Measurements from ENCODE around the gene IRF4. TPM values are rescaled to one million over a fixed set of nuclear protein-coding genes. Genes with fewer than 3 reads are reported as not detected.

Gene IRF4
- total RNA-seq, 4 donors from 2014 or later, result 0.89 to 7.4 (median 3.2) TPM

GRCh38 chr6:451847-452246 lies 60.3 kb downstream of the IRF4 start:
- no peak for ATAC-seq
- Histone ChIP-seq H3K27me3 (peaks cover 57% of the 10 kb centered on the region), H3K27ac (no peak overlapping the region), H3K4me3 (no peak overlapping the region), H3K9me3 (peaks cover 0 to 9% (median 0%) of the 10 kb centered on the region in 3 donors), H3K36me3 (no peaks in the 10 kb centered on the region), H3K4me1 (peaks cover 0 to 8% (median 0%) of the 10 kb centered on the region in 3 donors)
- 93 to 98% methylated on average over 4 to 7 of the region's 8 CpGs for WGBS, 2 donors (ENCODE audit: low coverage in 1 of 2)
- TF ChIP-seq POLR2A (IDR thresholded peaks at IDR 0.05) (no peak), EP300 (IDR thresholded peaks at IDR 0.05) (no peak), POLR2AphosphoS5 (IDR thresholded peaks at IDR 0.05) (no peak), CTCF (IDR thresholded peaks at IDR 0.05) (no peak)

GRCh38 chr6:452301-453067 lies 60.9 kb downstream of the IRF4 start:
- H3K27ac ChIP-seq, result no peak overlapping the region
- peaks cover 0 to 8% (median 0%) of the 10 kb centered on the region in 3 donors for H3K4me1 ChIP-seq
- peaks cover 50% of the 10 kb centered on the region for H3K27me3 ChIP-seq
- H3K4me3 ChIP-seq, result no peak overlapping the region
- no peaks in the 10 kb centered on the region for H3K36me3 ChIP-seq
- peak; percentile 42 for ATAC-seq
- WGBS, 2 donors (ENCODE audit: low coverage in 1 of 2), result 56 to 77% methylated on average over 3 to 6 of the region's 9 CpGs
- TF ChIP-seq POLR2AphosphoS5 (IDR thresholded peaks at IDR 0.05), result no peak
- no peak for TF ChIP-seq EP300 (IDR thresholded peaks at IDR 0.05)
- TF ChIP-seq CTCF (IDR thresholded peaks at IDR 0.05), result no peak
- no peak for TF ChIP-seq POLR2A (IDR thresholded peaks at IDR 0.05)
- H3K9me3 ChIP-seq, result peaks cover 0 to 9% (median 0%) of the 10 kb centered on the region in 3 donors

GRCh38 chr6:453152-453551 lies 61.6 kb downstream of the IRF4 start:
- Histone ChIP-seq H3K4me1 (peaks cover 0 to 8% (median 0%) of the 10 kb centered on the region in 3 donors), H3K27me3 (peaks cover 50% of the 10 kb centered on the region), H3K27ac (no peak overlapping the region), H3K9me3 (peaks cover 0 to 9% (median 0%) of the 10 kb centered on the region in 3 donors), H3K4me3 (no peak overlapping the region), H3K36me3 (no peaks in the 10 kb centered on the region)
- TF ChIP-seq POLR2AphosphoS5 (IDR thresholded peaks at IDR 0.05) (no peak), POLR2A (IDR thresholded peaks at IDR 0.05) (no peak), EP300 (IDR thresholded peaks at IDR 0.05) (no peak), CTCF (IDR thresholded peaks at IDR 0.05) (no peak)
- 62% methylated on average over 2 of the region's 13 CpGs; no CpG with 5 or more reads in 1 of the 2 donors for WGBS, 2 donors (ENCODE audit: low coverage in 1 of 2)
- ATAC-seq, result peak; percentile 62

- no peak overlapping the region for H3K4me3 ChIP-seq
- WGBS, 2 donors (ENCODE audit: low coverage in 1 of 2), result 46 to 47% methylated on average over 3 to 5 of the region's 5 CpGs
- TF ChIP-seq EP300 (IDR thresholded peaks at IDR 0.05) (no peak), POLR2A (IDR thresholded peaks at IDR 0.05) (no peak), POLR2AphosphoS5 (IDR thresholded peaks at IDR 0.05) (no peak), CTCF (IDR thresholded peaks at IDR 0.05) (no peak)
- no peaks in the 10 kb centered on the region for H3K36me3 ChIP-seq
- H3K9me3 ChIP-seq, result peaks cover 0 to 1% (median 0%) of the 10 kb centered on the region in 3 donors
- H3K27ac ChIP-seq, result no peak overlapping the region
- peaks cover 45% of the 10 kb centered on the region for H3K27me3 ChIP-seq
- peaks cover 0 to 8% (median 0%) of the 10 kb centered on the region in 3 donors for H3K4me1 ChIP-seq
- ATAC-seq, result peak; percentile 50
Observed at GRCh38 chr6:454148-454991, 62.8 kb downstream of the IRF4 start.
